HG02763 (cell line): ENCODE data around the gene TMEM94.

Experiments used
- ATAC-seq: cut with Tn5 transposase; IDR thresholded peaks from one replicate; pipeline ENCODE4 v1.9.1; 2021; ENCODE audit warnings: mild to moderate bottlenecking, moderate library complexity; ENCODE audit not compliant: unreplicated experiment

Gene TMEM94

DNA sequence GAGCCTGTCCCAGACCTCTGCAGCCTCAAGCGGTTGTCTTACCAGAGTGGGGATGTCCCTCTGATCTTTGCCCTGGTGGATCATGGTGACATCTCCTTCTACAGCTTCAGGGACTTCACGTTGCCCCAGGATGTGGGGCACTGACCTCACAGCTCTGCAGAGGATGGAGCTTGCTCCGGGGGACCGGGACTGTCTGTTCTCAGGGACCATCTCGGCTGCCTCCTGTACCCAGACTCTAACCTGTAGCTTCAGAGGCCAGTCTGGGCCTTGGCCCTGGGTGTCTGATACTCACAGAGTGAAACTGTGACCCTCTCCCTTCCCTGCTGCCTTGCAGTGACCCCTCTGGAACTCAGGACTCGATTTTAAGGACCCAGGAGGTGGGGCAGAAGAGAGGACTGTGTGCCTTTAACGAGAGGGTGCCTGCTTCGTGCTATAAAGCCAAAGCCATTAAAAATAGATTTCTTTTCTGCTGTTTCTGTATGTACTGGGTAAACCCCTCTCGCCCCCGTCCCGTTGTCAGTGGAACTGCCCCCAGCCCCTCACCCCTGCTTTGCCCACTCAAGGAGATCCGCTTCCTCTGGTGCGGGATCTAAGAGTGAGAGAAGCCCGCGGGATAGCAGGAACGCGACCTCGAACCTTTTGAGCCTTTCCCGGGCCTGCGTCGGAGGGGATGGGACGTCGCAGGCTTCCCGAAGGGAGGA lies 68.0 kb downstream of the TMEM94 start:
- ATAC-seq = no peak

GRCh38 chr17:75524970-75525805 lies 68.8 kb downstream of the TMEM94 start, which contains the start of gene LLGL2:
TSS of gene LLGL2 (plus strand) at chr17:75525697. CDS start at chr17:75543427, 17,730 bp downstream.
- ATAC-seq = peak; percentile 88

GRCh38 chr17:75525806-75526554 lies 69.5 kb downstream of the TMEM94 start:
- peak; percentile 4 for ATAC-seq

GRCh38 chr17:75526555-75527270 lies 70.3 kb downstream of the TMEM94 start:
- ATAC-seq = no peak

- ATAC-seq = no peak
Observed at GRCh38 chr17:75530837-75531720, 74.6 kb downstream of the TMEM94 start.

- no peak for ATAC-seq
Observed at GRCh38 chr17:75531721-75532072, 75.3 kb downstream of the TMEM94 start.

GRCh38 chr17:75535119-75535537 lies 78.7 kb downstream of the TMEM94 start:
- ATAC-seq = no peak

DNA sequence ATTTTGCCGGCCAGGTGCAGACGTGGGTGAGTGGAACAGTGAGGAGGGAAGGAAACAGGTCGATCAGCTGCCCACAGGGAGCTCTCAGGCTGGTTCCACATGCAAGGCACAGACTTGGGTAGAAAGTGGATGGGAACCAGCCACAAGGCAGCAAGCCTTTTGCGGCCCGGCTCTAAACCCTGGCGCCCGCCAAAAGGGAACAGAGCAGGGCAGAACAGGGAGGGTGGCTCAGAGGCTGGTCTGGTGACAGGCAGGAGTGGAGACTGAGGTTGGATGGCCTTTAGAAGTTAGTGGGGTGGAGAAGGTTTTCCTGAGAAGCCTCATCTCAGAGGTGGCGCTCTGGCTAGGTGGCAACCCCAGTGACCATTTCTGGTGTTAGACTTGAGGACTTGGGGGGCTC lies 79.4 kb downstream of the TMEM94 start:
- ATAC-seq = no peak

GRCh38 chr17:75536366-75536765 lies 79.9 kb downstream of the TMEM94 start:
- ATAC-seq = no peak

DNA sequence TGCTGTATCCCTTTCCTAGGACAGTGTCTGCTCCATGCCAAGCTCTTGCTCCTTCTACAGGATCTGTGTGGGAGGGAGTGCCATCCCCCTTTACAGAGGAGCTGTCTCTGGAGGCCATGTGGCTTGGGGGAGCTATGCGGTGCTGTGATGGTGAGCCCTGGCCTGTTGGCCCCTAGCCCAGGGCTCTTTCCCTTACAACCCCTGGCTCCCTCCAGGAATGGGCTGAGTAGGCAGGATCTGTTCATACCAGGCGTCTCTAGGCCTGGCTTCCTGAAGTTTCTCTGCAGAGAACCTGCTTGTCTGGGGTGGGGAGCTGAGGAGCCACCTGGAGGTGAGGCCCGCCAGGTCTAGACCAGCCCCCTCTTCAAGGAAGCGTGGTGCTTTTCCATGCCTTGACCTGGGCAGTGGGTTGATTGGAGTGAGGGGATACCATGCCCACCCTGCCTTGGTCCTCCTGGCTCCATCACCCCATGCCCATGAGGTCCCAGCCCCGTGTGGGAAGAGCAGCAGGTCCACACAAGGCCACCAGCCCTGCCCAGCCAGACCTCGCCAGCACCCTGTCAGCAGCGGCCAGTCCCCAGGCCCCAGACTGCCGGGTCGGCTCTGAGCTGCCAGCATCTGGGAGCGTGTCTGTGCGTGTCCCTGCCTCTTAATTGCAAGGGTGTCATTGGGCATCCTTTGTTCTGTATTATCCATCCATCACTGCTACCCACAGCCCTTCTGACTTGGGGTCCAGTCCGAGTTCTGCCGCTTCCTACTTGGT lies 83.7 kb downstream of the TMEM94 start:
- ATAC-seq = no peak

DNA sequence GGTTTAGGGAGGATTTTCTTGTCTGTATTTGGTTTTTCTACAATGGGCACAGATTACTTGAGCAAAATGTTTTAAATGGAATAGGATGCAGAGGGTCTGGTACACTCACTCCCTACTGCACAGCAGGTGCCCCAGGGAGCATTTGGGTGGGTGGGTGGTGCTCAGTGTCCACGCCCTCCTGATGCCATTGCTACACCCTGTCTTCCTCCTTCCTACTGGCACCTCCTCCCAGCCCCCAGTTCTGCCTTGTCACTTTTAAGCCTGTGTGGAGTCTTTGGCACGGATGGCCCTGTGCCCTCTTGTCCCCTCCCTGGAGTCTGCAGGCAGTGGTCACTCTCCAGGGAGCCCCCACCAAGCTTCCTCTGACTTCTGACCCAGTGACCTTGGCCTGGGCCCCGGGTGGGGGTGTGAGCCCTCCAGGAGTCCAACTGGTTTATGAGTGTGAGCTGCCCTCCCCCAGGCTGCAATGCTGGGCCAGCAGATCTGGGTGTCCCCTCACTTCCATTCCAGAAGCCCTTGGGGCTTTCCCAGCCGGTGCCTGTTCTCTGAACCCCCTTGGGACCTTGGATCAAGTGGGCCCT lies 84.6 kb downstream of the TMEM94 start:
- no peak for ATAC-seq

DNA sequence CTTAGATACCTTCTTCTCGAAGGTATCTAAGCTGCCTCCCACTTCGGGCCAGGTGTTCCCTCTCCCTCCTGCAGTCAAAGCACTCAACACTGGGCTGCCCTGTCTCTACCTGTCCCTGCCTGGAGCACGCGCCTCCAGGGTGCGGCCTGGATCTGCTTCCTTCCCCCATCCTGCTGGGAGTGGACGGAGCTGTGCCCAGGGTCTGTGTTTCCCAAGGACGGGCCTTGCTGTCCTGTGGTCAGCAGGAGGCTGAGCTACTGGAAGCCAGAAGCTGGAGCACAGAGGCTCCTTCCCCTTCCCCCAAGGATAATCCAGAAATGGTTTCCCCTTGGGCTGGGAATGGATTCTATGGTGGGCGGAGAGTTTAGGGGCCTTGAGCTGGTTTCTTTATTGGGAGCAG lies 85.8 kb downstream of the TMEM94 start:
- ATAC-seq = no peak

GRCh38 chr17:75542728-75543336 lies 86.4 kb downstream of the TMEM94 start:
- no peak for ATAC-seq

GRCh38 chr17:75544250-75544649 lies 87.8 kb downstream of the TMEM94 start:
- ATAC-seq = no peak

GRCh38 chr17:75546181-75546580 lies 89.7 kb downstream of the TMEM94 start:
- no peak for ATAC-seq

DNA sequence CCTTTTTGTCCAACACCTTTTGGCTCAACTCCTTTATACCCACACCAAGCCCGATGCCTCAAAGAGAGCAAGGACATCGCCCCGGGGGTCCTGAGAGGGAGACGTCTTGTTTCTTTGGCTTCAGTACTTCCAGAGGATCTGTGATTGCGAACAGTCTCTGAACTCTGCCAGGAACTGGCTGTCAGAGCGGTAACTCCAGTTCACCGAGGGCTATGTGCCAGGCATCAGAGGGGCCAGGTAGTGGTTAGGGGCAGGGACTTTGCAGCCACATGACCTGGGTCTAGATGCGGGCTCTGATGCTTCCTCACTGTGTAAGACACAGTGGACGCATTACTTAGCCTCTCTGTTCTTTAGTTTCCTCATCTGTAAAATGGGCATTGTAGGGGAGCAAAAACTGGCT lies 90.7 kb downstream of the TMEM94 start:
- no peak for ATAC-seq

DNA sequence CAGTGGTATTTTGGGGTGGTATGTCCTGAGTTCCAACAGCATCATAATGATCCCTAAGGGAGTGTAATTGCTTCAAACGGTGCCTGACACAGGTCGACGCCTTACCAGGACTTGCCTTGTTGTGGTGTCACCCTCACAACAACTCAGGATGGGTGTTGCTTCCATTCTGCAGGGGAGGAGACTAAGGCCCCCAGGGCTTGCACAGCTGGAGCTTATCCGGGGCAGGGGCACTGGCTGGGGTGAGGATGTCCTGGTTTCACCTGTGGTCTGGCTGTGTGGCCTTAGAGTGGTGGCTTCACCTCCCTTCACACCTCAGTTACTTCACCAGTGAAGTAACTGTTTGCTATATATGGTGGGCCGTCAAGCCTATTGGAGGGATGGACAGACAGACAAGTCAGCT lies 92.4 kb downstream of the TMEM94 start:
- no peak for ATAC-seq
